HG02973 (cell line): Measurements from ENCODE around the gene CLASP2.
A peak's percentile ranks its signal among the peaks of the same experiment; 100 is the strongest.
"Not testable (repeated sequence)": the region's sequence is repeated elsewhere in the genome, so short reads cannot be mapped to it uniquely, and the experiment has no call there.

Experiments
- ATAC-seq: cut with Tn5 transposase; IDR thresholded peaks from one replicate; pipeline ENCODE4 v1.9.1; 2021; ENCODE audit warnings: moderate library complexity; ENCODE audit not compliant: unreplicated experiment

CLASP2 gene

GRCh38 chr3:33717866-33718594 is at the start of gene CLASP2:
TSS of gene CLASP2 (minus strand) at chr3:33718254. CDS start at chr3:33718002, 252 bp downstream.
- peak; percentile 94 for ATAC-seq

- no peak for ATAC-seq
Measured at GRCh38 chr3:33758864-33759263, 40.8 kb upstream of the CLASP2 start.

GRCh38 chr3:33758281-33758680 is 40.2 kb upstream of the CLASP2 start:
- no peak for ATAC-seq

DNA sequence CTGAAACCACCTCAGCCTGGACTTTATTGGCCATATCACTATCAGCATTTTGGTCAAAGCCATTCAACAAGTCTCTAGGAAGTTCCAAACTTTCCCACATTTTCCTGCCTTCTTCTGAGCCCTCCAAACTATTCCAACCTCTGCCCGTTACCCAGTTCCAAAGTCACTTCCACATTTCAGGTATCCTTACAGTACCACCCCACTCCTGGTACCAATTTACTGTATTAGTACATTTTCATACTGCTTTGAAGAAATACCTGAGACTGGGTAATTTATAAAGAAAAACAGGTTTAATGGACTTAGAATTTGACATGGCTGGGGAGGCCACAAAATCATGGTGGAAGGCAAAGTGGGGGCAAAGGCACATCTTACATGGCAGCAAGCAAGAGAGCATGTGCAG is 36.3 kb upstream of the CLASP2 start:
- ATAC-seq: not testable (repeated sequence)

DNA sequence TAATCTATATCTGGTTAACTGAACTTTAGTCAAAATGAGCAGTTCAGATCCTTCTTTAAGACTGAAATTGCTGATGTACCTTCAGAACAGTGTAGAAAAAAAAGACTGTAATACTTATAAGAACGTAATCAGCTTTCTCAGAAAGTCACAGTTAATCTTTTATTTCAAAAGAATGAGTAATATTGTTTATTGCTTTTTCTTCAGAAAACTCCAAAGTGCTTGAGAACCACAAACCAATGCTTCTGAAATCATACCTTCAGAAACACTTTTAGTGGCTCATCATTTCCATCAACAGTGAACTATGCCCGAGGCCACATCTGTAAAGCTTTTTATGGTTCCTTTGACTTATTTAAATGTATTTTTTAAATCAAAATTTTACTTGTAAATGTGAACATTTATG is 33.3 kb upstream of the CLASP2 start:
- ATAC-seq: no peak

DNA sequence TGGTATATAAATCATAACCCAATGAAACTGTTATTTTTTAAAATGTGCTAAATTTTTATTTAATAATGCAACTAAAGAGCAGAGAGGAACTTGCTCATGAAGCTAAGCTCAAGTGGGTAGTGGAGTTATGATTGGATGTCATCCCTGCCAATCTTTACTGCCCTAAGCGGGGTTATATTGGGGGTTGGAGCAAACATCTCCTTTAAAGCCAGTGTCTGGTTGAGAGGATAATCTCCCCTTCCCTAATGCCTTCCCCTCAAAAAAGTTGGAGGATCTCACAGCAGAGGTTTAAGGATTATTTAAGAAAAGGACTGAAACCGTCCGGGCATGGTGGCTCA is 32.1 kb upstream of the CLASP2 start:
- no peak for ATAC-seq

DNA sequence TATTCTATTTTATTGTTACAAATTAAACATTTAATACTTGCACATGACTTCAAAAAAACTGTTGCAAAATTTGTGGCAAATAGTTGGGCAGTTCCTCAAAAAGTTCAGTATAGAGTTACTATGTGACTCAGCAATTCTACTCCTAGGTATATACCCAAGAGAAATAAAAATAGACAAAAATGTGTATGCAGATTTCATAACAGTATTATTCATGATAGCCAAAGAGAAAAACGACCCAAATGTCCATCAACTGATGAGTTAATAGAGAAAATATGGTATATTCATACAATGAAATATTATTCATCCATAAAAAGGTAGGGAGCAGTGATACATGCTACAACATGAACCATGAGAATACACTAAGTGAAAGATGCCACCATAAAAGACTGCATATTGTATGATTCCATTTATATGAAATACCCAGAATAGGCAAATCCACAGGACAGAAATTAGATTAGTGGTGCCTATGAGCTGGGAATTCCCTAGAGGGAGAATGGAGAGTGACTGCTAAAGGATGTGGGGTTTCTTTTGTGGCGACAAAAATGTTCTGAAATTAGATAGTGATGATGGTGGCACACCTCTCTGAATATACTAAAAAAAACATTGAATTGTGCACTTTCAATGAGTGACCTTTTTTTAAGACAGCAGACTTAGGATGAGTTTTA is 31.6 kb upstream of the CLASP2 start:
- ATAC-seq: no peak

- peak; percentile 52 for ATAC-seq
Measured at GRCh38 chr3:33746416-33747116, 28.5 kb upstream of the CLASP2 start.

DNA sequence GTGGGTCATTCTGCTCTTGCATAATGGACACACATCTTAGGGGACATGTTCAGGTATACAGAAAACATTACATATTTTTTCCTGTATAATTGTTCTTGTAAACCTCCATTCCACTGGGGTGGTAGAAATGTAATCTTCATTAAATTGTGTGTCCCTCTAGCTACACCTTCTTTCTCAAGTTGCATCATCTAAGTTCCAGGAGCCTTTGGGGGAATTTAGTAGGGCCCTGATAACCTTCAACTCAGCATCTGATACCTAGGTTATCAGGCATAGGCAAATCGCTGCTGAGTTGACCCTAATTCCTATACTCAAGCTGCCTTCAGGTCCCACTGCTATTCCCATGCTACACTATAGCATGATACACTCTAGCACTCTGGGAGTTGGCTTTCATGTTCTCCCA is 19.1 kb upstream of the CLASP2 start:
- no peak for ATAC-seq

DNA sequence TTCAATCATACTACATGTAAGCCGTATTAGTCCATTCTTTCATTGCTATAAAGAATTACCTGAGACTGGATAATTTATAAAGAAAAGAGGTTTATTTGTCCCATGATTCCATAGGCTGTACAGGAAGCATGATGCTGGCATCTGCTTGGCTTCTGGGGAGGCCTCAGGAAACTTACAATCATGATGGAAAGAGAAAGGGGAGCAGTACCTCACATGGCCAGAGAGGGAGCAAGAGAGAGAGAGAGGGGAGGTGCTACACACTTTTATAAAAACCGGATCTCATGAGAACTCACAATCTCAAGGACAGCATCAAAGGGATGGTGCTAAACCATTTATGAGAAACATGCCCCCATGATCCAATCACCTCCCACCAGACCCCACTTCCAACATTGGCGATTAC is 14.3 kb upstream of the CLASP2 start:
- ATAC-seq: no peak

DNA sequence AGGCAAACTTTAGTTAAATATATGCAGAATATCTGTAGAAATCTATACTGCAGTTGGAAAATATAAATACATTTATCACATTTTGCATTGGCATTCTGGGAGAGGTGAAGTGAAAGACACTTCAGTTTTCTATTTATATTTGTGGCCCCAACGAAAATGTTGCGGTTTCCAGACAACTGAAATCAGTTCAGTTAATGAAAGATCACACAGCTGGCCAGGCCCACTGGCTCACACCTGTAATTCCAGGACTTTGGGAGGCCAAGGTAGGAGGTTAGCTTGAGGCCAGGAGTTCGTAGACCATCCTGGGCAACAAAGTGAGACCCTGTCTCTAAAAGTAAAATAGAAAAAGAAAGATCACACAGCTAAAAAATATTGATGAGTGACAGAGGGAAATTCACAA is 11.9 kb upstream of the CLASP2 start:
- ATAC-seq: peak; percentile 76

DNA sequence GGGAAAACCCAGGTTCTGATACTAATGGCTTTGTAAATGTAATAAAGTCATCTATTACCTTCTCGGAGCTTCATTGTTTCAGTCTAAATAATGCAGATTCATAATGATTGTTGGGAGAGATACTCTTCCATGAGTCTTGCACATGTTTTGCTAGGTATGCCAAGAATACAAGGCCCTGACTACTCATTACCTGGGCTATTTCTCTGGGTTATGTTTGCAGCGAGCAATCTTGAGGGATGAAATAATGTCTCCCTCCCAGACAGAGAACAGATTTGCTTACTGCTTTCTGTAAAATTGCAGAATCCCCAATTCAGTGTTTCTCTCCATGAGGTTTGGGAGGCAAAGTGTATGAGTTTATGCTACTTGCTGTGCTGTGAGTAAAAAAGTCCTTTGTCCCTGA is 6.2 kb upstream of the CLASP2 start:
- no peak for ATAC-seq

GRCh38 chr3:33722626-33723370 is 4.7 kb upstream of the CLASP2 start:
- no peak for ATAC-seq

GRCh38 chr3:33722191-33722590 is 4.1 kb upstream of the CLASP2 start:
- no peak for ATAC-seq

GRCh38 chr3:33718595-33718907 is 497 bp upstream of the CLASP2 start:
- no peak for ATAC-seq

- ATAC-seq: peak; percentile 50
Measured at GRCh38 chr3:33717616-33717865, 513 bp downstream of the CLASP2 start.

GRCh38 chr3:33716227-33716626 is 1.8 kb downstream of the CLASP2 start:
- no peak for ATAC-seq

DNA sequence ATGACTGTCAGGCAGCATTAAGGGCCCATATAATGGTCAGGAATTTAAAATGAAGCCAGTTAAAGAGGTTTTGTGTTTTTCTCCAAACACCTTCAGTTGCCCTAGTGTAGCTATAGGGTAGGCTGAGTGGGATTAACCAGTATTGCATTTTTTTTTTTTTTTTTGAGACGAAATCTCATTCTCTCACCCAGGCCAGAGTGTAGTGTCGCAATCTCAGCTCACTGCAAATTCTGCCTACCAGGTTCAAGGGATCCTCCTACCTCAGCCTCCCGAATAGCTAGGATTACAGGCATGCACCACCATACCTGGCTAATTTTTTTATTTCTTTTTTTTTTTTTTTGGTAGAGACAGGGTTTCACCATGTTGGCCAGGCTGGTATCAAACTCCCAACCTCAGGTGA is 7.0 kb downstream of the CLASP2 start:
- no peak for ATAC-seq

DNA sequence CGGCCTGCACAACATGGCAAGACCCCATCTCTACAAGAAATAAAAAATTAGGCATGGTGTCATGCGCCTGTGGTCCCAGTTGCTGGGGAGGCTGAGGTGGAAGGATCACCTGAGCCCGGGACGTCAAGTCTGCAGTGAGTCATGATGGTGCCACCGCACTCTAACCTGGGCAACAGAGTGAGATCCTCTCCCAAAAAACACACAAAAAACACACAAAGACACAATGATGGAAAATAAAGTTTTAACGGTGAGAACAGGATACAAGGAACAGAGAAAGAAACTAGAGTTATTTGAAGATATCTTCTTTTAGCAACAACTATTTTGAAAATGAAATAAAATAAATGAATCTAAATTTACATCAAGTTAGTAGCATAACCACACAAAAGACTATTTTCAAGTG is 12.0 kb downstream of the CLASP2 start:
- ATAC-seq: no peak

- no peak for ATAC-seq
Measured at GRCh38 chr3:33704891-33705290, 13.2 kb downstream of the CLASP2 start.

DNA sequence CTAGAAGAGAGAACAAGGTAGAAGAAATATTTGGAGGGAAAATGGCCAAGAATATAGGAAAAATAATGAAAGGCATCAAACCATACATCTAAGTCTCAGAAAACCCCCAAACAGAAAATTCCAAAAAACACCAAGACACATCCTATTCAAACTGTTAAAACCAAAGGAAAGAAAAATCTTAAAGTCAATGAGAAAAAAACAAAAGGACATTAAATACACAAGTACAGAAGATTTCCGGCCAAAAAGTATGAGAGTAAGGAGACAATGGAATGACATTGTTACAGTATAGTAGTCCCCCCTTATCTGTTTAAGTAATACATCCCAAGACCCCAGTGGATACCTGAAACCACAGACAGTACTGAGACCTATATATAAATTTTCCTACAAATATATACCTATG is 18.8 kb downstream of the CLASP2 start:
- ATAC-seq: no peak

GRCh38 chr3:33694944-33695343 is 23.1 kb downstream of the CLASP2 start:
- no peak for ATAC-seq
